NCI-H1048 (cell line): Measurements from ENCODE around the gene OTOP2.
"Not testable (repeated sequence)": the region's sequence is repeated elsewhere in the genome, so short reads cannot be mapped to it uniquely, and the experiment has no call there.

Experiments used
- DNase-seq: peaks from one replicate; lab custom pipeline; 2025; lab: John Stamatoyannopoulos, UW

OTOP2 gene

DNA sequence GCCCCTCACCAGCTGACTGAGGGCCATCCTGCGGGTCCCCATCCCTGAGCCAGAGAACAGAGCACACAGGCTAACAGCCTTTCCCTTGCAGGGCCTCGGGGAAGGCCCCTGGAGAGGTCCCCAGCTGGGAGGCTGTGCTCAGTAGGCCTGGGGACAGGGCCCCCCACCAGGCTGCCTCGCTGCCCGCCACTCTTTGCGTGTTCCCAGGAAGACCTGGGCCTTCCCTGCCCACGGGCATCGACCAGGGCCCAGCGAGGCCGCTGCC lies 47.7 kb downstream of the OTOP2 start:
- DNase-seq: no peak

DNA sequence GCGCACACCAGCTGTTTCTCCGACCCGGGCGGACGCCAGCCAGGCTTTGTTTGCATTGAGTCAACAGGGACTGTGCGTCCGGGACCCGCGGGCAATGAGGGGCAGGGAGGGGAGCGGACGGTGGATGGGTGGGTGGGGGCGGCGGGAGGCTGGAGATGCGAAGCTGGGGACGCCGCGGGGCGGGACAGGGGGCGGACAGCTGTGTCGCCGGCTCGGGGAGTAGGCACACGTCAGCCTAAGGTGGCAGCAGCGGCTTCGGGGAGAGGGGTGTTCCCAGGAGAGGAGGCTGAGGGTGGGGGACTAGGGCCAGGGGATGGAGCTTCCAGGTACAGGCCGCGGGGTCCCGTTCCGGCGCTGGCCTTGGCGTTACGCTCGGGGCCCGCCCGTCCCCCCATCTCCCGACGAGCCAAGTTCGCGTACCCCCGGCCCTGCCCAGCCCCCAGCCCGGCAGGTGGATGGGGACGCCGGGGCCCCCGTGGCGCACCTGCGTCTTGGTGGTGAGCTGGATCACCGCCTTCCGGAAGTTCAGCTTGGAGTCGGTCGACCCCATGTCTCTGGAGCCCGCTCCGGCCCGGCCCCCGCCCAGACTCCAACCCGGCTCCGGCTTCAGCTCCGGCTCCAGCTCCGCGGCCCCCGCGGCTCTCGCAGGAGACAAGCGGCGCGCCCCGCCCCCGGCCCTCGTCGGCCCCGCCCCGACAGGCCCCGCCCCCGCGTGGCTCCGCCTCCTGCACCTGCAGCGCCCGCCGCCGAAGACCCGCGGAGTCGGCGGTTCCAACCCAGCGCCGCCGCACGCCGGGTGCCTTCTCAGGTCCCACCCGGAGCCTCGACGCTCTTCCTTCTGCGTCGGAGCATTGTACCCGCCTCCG lies 48.3 kb downstream of the OTOP2 start, which contains the start of gene HID1:
HID1 (minus strand) TSS at position 653 of the 866 bp plus-strand sequence; CDS start at position 550, 103 bp downstream.
- DNase-seq: peak; percentile 27

DNA sequence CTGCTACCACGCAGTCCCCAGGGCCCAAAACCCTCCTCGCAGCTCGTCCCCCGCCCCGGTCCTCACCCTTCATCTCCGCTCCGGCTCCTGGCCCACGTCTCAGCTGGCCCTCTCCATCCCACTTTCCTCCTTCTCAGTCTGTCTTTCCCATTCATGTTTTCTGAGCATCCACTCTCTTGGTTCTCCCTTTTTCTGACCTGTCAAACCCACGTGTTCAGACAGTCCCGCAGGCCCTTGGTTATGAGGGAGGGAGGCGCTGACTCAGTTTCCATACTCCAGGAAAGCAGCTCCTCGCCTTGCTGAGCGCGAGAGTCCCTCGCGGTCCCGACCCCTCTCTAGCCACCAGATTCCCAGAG lies 48.9 kb downstream of the OTOP2 start:
- no peak for DNase-seq

DNA sequence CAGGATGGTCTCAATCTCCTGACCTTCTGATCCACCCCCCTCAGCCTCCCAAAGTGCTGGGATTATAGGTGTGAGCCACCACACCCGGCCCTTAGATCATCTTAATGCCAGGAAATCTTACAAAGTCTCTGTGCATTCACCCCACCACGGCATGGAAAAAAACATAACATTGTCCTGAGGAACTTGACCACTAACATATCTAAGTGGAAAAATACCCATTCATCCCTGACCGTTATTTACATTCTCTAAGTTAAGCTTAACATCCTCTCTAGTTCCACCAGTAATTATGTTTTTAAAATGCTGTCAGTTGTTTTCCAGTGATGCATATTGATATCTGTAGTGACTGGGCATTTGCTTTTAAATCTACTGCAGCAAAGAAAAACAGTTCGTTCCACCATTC lies 51.9 kb downstream of the OTOP2 start:
- no peak for DNase-seq

DNA sequence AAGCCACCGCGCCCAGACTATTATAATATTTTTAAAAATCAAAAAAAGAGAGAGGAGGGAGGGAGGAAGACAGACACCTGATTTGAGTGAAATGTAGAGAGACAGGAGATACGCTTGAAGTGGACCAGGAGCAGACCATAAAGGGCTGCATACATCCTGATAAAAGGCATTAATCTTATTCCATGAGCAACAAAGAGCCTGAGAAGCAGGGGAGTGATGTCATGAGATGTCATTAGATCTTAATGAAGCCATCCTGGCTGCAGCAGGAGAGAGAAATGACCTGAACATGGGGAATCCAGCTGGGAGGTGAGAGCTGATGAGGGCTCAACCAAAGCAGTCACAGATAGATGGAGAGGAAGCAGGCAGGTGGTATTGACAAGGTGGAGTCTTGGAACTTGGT lies 53.7 kb downstream of the OTOP2 start:
- no peak for DNase-seq

DNA sequence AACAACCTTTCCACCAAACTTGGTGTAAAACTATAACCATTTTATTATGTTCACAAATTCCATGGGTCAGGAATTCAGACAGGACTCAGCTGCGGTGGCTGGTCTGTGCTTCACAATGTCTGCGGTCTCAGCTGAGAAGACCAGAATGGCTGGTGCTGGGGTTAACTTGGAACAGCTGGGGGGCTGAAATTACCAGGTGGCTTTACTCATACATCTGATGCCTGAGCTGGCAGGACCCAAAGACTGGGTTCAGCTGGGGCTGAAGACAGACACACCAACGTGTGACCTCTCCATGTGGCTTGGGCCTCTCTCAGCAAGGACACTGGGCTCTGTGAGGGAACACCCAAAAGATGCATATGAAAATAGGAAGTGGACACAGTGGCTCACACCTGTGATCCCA lies 54.2 kb downstream of the OTOP2 start:
- DNase-seq: no peak

DNA sequence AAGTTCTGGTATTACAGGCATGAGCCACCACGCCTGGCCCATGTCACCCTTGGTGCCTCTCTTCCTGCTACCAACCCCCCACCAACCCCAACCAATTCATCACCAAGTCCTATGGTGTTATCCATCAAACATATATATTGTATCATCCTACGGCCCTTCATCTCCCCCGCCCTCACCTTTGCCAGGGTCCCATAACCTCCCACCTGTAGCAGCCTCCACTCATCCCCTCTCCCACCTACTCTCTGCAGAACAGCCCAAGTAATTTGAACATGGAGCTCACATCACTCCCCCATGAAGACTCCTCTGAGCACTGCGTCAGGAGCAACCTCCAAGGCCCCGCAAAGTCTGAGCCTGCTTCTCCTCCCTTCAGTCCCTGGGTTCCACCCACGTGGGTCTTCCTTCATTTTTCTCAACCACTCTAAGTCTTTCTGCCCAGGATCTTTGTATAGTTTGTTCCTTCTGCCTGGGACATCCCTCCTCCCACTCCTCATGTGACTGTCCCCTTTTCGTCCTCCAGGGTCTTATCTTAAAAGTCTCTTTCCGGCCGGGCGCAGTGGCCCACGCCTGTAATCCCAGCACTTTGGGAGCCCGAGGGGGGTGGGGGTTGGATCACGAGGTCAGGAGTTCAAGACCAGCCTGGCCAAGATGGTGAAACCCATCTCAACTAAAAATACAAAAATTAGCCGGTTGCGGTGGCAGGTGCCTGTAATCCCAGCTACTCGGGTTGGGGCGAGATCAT lies 55.5 kb downstream of the OTOP2 start:
- no peak for DNase-seq

DNA sequence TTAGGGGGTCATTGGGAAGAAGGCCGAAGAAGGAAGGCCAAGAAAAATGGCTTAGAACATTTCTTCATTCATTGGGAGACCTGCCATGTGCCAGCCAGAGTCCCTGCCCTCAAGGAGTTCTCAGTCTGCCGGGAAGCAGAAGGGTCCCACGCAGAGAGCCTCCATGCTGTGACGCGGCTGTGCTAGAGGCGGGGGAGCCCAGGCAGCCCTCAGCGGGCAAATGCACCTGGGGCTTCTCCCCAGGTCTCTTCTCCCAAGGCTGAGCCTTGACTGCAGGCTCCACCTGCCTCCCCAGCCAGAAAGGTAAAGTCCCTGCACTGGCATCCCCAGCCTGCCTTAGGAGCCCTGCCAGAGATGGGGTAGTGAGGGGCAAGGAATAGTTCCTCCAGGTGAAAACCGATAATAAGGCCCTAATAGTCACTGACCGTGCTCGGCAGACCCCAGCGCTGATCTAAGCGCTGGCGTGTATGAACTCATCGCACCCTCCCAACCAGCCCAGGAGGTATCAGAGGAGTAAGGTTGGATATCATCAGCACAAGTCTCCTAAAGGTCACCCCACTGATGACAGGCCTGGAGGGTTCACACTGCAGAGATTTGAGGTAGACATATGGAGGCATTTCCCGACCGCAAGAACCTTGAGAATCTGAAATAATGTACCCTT lies 57.4 kb downstream of the OTOP2 start:
- no peak for DNase-seq

DNA sequence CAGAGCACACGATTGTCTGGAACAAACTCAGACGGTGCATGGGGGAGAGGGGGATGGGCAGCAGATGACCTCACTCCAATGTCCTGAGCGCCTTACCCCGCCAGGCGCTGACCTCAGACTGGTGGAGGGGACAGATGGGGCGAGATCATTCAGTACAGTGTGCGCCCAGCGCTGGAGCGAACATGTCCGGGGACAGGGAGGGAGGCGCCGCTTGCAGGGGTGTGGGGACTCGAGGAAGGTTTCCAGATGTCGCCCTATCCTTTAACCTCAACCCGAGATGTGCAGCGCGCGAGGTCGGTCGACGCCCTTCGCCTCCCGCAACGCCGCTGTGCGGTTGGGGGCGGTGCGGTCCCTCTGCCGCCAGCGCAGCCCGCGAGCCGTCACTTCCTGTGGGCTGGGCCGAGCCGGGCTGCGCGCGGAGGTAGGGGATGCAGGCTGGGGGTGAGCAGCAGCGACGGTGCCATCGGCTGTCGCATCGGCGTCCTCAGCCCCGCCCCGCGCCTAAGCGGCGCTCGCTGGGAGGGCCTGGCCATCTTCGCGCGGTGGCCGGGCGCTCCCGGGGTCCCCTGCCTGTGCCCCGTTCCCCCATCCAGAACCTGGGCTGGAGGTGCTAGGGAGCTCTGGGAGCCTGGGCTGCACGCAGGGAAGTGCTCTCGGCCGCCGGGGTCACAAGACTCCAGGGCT lies 58.0 kb downstream of the OTOP2 start:
- DNase-seq: no peak

DNA sequence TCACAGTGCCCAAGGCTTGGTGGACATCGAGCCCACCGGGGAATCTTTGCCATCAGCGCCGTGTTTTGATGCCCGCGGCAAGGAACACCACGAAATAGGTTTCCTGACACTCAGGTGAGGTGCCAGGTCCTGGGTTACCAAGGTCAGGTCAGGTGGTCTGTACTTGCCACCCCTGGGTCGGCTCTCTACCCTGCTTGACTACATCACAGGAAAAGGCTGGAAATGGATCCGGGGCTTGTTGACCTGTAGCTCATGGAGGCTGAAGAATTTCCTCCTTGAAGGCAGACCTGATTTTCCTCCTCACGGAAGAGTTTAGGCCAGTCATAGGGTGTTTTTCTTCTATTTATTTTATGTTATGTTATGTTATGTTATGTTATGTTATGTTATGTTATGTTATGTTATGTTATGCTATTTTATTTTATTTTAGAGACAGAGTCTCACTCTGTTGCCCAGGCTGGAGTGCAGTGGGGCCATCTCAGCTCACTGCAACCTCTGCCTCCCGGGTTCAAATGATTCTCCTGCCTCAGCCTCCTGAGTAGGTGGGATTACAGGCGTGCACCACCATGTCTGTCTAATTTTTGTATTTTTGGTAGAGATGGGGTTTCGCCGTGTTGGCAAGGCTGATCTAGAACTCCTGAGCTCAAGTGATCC lies 58.7 kb downstream of the OTOP2 start:
- not testable (repeated sequence) for DNase-seq
